ENCODE results near the gene C1orf216. TPM values are rescaled to one million over a fixed set of nuclear protein-coding genes. Genes with fewer than 3 reads are reported as not detected.
"Not testable (repeated sequence)": the region's sequence is repeated elsewhere in the genome, so short reads cannot be mapped to it uniquely, and the experiment has no call there.

C1orf216 gene, protein sequence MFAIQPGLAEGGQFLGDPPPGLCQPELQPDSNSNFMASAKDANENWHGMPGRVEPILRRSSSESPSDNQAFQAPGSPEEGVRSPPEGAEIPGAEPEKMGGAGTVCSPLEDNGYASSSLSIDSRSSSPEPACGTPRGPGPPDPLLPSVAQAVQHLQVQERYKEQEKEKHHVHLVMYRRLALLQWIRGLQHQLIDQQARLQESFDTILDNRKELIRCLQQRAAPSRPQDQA
- polyA plus RNA-seq (ENCODE audit: insufficient read length in 3 of 3) = 10 to 100 TPM in 1 of 3 donors, 1 to 10 TPM in 2; 8.1 to 10.5 (median 8.8) TPM
- long read RNA-seq, donor 1, partial matches to known transcripts = 0 of 2 reads
- long read RNA-seq, donor 1, other reads (novel, unspliced or antisense) = 0 of 2 reads
- long read RNA-seq, donor 2, partial matches to known transcripts = 0 of 1 reads
- long read RNA-seq, donor 2, other reads (novel, unspliced or antisense) = 0 of 1 reads
- long read RNA-seq, donor 3, partial matches to known transcripts = 0 of 3 reads
- long read RNA-seq, donor 3, other reads (novel, unspliced or antisense) = 0 of 3 reads
- long read RNA-seq, donor 4, partial matches to known transcripts = 5 of 7 reads
- long read RNA-seq, donor 4, other reads (novel, unspliced or antisense) = 0 of 7 reads
- long read RNA-seq, donor 5, partial matches to known transcripts = 0 of 4 reads
- long read RNA-seq, donor 5, other reads (novel, unspliced or antisense) = 0 of 4 reads
- long read RNA-seq, donor 6, partial matches to known transcripts = 0 of 4 reads
- long read RNA-seq, donor 6, other reads (novel, unspliced or antisense) = 0 of 4 reads
- long read RNA-seq, donor 7, transcript C1orf216-201 (2 exons, 3,218 nt) = major isoform, 9 of 16 reads
- long read RNA-seq, donor 7, partial matches to known transcripts = 6 of 16 reads
- long read RNA-seq, donor 7, other reads (novel, unspliced or antisense) = 0 of 16 reads
- long read RNA-seq, donor 8, transcript C1orf216-201 (2 exons, 3,218 nt) = major isoform, 5 of 5 reads
- long read RNA-seq, donor 8, partial matches to known transcripts = 0 of 5 reads
- long read RNA-seq, donor 8, other reads (novel, unspliced or antisense) = 0 of 5 reads
- long read RNA-seq, donor 9, partial matches to known transcripts = 0 of 3 reads
- long read RNA-seq, donor 9, other reads (novel, unspliced or antisense) = 0 of 3 reads
- long read RNA-seq, donor 10, partial matches to known transcripts = 0 of 4 reads
- long read RNA-seq, donor 10, other reads (novel, unspliced or antisense) = 0 of 4 reads
- long read RNA-seq, donor 11 = 0 reads
- long read RNA-seq, donor 12, partial matches to known transcripts = 0 of 2 reads
- long read RNA-seq, donor 12, other reads (novel, unspliced or antisense) = 0 of 2 reads
- long read RNA-seq, donor 13, partial matches to known transcripts = 5 of 8 reads
- long read RNA-seq, donor 13, other reads (novel, unspliced or antisense) = 0 of 8 reads
- long read RNA-seq, donor 14 = 0 reads
- long read RNA-seq, donor 15, transcript C1orf216-201 (2 exons, 3,218 nt) = major isoform, 7 of 14 reads
- long read RNA-seq, donor 15, partial matches to known transcripts = 6 of 14 reads
- long read RNA-seq, donor 15, other reads (novel, unspliced or antisense) = 0 of 14 reads
- long read RNA-seq, donor 16, transcript C1orf216-201 (2 exons, 3,218 nt) = major isoform, 7 of 7 reads
- long read RNA-seq, donor 16, partial matches to known transcripts = 0 of 7 reads
- long read RNA-seq, donor 16, other reads (novel, unspliced or antisense) = 0 of 7 reads

DNA sequence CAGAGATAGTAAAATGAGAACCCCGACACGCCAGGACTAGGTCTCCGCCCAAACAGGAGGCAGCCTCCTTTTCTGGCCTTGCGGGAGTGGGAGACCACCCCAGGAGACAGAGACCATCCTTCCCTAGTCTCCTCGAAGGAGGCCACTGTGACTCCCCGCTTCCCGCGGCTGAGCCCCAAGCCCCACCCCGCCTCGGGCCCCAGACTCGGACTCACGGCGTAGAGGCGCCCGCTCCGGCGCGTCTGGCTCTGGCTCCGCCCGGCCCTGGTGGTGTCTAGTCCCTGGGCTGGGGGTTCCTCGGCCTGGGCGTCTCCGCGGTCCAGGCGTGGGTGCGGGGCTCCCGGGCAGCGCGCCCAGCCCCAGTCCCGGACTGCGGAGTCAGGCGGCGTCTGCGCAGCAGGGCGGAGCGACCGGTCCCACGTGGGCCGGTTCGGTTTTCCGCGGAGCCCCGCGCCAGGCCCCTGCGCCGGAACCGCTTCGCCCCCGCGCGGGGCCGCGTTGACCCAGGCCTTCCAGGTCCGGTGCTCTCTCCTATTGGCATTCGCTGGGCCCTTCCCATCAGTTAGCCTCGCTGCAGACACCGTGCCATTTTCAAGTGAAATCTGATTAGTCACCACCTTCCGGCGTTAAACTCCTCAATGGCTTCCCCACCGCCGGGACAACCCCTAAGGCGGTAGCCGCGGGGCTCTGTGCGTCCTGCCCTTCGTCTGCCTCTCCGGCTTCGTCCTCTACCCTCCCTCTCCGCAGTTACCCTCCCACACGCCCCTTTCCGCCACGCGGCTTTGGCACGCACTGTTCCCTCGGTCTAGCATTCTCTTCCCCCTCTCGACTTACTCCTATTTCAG lies at the start of gene C1orf216:
Gene C1orf216, minus strand, starts transcription at position 393 of the 845 bp plus-strand sequence. CDS start 2,563 bp downstream, outside the sequence.
- DNase-seq = peak; percentile 33

DNA sequence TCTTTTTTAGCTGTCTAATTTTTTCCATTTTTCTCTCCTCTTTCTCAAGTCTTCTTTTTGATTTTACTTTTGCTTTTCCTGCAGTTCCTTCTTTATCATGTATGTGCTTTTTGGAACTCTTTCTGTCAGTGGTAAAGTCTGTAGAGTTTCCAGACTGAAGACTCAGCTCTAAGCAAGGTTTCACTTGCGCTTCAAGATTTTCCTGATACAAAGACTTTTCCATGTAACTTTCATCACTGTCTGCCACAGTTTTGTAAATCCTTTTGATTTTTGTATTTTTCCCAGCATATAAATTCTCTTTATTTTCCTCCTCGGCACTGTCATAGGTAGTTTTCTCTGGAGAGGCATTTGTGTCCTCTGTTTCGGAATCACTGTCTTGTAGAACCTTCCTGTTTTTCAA lies 45.6 kb upstream of the C1orf216 start:
- DNase-seq = no peak

DNA sequence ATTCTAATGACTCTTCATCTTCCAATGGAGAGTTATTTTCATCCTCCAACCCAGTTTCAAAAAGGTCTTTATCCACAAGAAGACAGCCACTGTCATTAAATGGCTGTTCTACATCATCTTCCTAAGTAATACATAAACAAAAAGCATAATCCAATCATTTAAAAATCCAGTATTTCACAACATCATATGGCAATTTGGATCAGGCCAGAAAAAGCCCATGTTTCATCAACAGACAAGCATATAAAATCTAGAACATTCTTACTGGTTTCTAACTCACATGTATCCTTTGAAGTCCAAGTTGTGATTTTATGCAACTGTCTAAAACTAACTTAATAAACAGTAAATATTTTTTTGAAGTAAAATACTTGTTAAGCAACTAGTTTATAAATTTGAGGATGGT lies 44.5 kb upstream of the C1orf216 start:
- no peak for DNase-seq

DNA sequence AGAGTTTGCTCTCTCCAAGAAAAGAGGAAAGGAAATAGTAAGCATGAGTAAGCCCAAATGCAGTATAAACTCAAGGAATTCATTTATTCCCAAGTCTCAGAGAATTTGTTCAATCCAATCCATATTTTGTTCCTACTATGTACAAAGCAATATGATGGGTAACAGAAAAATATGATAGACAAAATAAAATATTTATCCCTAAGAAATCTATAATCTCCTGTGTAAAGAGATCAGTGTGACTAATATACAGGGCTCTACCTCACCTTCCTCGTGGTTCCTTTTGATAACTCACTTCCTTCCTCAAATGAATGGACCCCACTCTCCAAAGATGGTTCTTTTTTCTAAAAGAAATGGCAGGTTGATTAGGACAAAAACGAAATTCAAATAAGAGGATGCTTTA lies 43.5 kb upstream of the C1orf216 start:
- no peak for DNase-seq

DNA sequence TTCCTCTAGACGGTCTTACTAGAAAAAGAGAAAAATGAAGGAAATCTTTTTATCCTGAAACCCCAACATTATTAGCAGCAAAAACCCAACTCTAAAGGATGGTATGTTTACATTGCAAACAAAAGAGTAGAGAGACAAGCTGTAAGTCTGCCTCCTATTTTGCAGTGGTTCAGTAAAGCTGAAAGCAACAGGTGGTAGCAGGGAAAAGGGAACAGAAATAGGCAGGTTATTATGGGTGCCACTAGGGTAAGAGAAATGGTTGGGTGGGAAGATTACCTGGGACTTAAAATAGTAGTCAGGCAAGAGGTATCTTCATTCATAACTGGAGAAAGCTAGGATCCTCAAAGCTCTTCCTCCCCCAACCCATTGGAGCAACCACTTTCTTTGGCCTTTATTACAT lies 37.4 kb upstream of the C1orf216 start:
- no peak for DNase-seq

DNA sequence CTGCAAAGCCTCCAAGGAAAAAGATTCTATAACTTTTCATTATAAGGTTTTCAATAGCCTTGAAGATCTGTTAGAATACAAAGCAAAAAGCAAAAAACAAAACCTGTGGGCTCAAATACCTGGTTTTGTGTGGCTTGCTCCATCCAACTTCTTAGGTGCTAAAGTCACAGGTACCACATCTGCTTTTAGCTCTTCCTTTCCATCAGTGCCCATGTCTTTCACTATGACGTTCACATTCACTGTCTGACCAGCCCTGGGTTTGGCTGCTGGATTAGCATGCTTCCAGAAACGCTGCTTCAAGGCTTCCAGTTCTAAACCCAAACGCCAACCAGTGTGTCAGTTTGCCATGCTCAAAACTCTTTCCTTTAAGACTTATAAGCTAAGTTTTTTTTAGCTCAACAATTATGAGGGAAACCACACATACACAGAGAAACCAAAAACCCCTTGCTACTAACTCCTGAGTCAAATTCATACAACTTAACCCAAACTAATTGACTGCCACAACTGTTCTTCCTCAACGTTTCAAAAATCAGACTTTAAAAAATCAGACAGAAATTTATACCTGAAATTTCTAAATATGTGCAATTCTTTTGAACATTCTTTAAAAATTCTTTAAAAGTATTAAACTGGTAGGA lies 35.1 kb upstream of the C1orf216 start:
- DNase-seq = no peak

DNA sequence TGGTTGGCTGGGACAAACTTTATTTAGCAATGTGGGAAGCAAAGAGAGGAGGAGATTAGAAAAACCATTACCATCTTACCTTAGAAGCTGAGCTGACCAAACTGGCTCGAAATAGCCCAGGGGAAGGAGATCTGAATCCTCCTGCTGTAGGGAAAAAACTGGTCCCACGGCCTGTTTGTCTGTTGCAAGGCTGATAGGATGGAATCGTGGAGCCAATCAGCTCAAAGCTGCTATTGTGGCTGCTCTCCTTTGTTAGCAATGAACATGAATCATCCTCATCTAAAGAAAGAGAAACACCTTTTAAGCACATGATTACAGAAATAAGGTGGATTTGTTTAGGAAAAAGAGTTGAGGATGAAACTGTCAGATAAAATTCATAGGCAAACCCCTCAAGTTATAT lies 29.6 kb upstream of the C1orf216 start:
- no peak for DNase-seq

DNA sequence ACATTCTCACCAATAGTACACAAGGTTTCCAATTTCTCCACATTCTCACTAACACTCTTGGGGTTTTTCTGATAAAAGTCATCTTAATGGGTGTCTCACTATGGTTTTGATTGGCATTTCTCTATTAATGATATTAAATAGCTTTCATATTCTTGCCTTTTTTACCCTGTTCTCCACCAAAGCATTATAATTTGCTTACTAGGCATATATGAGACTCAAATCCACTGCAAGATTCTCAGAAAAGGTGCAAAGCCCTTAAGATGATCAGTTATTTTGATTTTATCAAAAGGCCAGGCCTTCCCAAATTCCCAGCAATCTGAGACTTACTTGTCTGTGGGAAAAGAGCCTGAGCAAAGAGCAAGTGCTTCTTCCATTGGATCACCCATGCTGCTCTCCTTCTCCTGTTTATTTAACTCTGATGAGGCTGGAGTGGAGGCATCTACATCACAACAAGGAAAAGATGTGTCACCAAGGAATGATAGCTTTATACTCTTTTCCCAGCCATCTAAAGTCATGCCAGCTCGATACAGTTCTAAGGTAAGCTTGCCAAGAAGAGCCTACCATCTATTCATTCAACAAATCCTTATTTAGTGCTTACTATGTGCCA lies 26.5 kb upstream of the C1orf216 start:
- no peak for DNase-seq

DNA sequence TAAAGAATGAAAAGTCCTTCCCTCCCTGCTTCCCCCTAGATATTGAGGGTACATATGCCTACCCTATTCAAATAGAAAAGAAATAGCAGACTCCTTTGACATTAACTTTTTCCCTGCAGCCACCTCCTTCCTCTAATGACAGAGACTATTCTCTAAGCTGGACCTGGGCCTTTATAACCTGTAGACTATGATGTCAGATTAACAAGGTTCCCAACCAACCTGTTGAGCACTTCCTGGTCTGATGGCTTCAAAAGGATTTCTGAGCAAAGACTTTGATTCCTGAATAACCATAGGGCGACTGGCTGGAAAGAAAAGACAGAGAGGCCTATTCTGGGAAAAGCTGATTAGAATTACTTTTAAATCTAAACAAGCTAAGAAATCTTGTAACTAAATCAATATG lies 18.4 kb upstream of the C1orf216 start:
- DNase-seq = no peak

DNA sequence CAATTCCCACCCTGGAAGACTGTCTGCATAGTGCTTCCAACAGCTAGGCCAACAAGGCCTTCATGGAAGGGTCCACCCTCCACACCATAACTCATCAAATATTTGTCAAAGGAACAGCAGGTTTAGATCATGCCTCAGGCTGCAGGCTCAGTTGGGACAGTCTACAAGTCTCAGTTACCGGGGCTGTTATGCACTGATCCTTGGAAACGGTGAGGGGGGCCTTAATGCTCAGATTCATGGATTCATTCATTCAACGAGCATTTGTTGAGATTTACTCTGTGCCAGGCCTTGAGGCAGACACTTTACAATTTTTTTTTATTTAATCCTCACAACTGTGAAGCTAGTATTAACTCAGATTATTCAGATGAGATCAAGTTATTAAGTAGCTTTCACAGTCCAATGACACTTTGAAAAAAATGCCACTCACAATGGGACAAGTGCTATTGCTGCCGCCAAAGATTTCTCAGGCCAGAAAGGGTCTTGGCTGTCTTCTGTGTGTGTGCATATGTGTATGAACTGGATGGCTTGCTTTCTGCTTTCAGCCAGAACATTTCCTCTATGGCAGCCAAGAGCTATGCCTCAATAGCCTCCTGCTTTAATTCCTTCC lies 8.9 kb upstream of the C1orf216 start:
- no peak for DNase-seq

DNA sequence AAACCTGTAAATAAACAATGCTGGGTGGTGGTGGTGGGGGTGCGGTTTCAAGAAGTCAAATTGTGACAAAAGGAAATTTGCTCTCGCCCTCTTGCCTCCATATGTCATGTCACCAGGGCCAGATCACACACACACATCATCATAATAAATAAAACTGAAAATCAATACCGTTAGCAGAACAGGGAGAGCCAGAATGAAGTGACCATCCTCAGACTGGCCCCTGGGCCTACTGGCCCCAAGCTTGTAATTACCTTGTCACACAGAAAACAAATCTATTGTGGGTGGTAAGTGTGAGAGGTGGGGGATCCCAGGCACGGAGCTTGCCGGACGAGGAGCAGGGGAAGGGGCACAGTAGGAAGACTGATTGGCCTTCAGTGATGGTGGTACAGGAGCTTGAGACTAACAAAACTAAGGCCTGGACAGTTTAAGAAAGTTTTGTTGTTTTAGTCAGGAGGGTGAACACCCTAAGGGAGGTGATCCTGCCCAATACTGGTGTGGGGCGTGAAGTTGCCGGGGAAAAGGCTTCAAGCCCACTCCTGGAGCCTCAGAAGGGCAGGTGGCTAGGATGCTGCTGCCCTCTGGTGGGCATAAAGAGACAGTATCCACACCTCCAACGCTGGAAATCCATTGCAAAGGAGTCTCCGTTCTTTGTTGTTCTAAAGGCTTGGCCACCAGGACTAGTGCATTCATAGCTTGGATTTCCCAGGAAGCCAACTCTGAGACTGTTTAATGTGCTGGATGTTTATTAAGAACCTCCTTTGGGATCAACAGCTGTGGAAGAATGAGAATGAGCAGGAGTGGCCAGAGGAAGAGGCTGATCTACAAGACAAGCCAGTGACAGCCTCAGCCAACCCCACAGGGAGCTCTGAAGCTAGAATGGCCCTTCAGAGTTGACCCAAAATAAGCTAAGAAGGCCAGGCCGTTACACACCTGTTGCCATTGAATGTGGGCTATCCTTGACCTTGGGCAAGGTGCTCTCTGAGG lies 8.1 kb upstream of the C1orf216 start:
- DNase-seq = peak; percentile 57

DNA sequence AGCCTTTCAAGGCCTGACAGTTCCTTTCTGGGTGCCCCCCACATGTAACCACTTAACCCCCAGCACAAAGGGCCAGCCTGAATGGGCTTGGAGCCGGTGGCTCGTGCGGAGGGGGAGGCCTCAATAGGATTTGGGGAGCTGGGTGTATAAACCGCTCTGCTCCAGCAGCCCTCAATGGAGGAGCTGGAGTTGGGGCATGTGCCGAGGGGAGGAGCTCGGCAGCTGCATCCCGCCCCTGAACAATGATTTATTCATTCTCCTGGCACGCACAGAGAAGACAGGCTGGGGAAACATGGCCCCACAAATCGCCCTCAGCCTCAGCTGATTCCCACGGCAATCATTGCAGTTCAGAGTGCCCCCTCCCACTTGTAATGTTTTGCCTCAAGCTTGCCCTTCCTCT lies 6.9 kb upstream of the C1orf216 start:
- no peak for DNase-seq

DNA sequence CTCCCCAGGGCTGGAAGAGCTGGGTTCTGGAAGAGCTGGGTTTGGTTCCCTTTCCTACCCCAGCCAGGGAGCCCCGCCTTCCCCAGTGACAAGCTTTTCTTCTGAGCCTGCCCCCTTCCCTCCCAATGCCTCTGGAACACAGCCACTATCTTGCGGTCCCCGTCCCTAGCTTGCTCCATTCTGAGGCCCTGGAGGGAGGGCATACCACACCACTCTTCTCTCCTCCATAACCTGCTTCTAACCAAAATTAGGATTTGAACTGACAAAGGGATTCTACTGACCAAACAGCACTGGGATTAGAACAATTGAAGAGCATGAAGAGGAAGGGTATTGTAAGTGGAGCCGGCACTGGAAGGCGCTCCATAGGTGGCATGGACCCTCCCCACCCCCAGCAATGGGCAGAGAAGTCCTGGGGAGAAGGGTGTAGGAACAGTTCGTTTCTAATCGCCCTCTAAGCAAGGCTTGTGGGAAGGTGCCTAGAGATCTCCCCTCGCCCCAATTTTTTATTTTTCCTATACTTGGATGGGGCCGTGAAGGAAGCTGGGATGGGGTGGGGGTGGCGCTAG lies 690 bp downstream of the C1orf216 start:
- peak; percentile 14 for DNase-seq

DNA sequence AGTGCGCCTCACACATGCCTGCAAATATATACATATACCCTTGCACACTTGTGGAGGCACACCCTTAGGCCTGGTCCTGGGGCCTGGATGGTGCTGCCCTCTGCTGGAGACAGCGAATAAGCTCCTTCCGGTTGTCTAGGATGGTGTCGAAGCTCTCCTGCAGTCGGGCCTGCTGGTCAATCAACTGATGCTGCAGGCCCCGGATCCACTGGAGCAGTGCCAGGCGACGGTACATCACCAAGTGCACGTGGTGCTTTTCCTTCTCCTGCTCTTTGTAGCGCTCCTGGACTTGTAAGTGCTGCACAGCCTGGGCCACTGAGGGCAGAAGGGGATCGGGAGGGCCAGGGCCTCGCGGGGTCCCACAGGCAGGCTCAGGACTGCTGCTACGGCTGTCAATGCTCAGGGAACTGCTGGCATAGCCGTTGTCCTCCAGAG lies 3.1 kb downstream of the C1orf216 start:
- peak; percentile 42 for DNase-seq

DNA sequence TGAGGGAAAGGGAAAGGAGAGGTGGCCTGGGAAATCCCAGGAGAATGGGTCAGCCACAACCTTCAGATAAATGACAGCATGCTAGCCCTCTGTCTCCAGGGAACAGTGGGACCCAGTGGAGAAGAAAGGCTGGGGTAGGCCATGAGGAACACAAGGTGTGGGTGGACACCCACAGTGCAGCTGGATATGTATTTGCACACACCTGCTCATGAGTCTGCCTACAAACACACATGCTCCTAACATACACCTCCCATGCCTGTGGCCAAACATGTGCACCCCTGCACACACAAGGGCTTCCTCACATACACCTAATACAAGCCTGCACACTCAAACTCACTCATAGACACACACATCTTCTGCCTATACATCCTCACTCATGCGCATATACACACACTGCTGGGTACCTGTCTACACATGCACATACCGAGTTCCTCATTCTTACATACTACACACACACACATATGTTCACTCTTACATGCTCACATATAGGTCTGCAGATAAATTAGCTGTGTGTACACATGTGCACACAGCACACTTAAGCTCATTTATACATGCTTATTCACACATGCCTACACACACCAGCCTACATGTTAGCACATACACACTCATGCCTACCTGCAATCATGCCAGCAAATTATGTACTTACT lies 3.6 kb downstream of the C1orf216 start:
- no peak for DNase-seq

DNA sequence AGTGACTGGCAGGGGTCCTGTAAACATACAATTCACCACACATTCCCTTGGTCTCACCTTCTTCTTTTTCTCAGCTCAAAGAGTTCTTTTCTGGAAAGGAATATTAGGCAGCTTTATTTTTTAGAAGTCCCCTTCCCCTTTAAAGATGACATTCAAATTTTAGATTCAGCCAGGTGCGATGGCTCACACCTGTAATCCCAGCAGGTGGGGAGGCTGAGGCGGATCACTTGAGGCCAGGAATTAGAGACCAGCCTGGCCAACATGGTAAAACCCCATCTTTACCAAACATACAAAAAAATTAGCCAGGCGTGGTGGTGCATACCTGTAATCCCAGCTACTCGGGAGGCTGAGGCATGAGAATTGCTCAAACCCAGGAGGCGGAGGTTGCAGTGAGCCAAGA lies 7.6 kb downstream of the C1orf216 start:
- not testable (repeated sequence) for DNase-seq
